SK-N-SH (cell line): ENCODE data around the gene GRPEL2. TPM values are rescaled to one million over a fixed set of nuclear protein-coding genes. Genes with fewer than 3 reads are reported as not detected.

Source experiments
- CTCF ChIA-PET: fragments of 300-600, 350-600 bp; formaldehyde crosslinking; extraction: SDS; loops from one replicate; lab custom pipeline; 2021; lab: Yijun Ruan, JAX
- POLR2A ChIA-PET: fragments of 350-600 bp; sonication (Branson Sonifier 250); formaldehyde crosslinking; extraction: SDS; loops from one replicate; lab custom pipeline; 2020; ENCODE audit warnings: antibody characterized with exemption, inconsistent platforms; lab: Yijun Ruan, JAX
- DNase-seq: peaks from one replicate; pipeline ENCODE4 v3.0.0; 2012
- H2AFZ ChIP-seq: fragments of 200-600 bp; sonication (generic); 2 replicates; pipeline ENCODE4 v1.8.1; 2016; ENCODE audit warnings: antibody characterized with exemption, mild to moderate bottlenecking, low read depth
- H3F3A ChIP-seq: fragments of 200-600 bp; sonication (generic); replicated peaks from 2 replicates; pipeline ENCODE3; 2016; ENCODE audit warnings: antibody characterized with exemption, mild to moderate bottlenecking; ENCODE audit not compliant: insufficient read depth
- H3K27ac ChIP-seq, 2 experiments: fragments of 200-500 bp in 1 of 2; fragments of 200-600 bp in 1 of 2; sonication (Bioruptor generic) in 1 of 2; sonication (generic), shearing (Covaris generic) in 1 of 2; 2 replicates each; pipeline versions ENCODE4 v1.5.1 to v1.6.1; 2014 to 2016; ENCODE audit warnings: low read depth in 2 of 2, inconsistent platforms in 1 of 2, low read length in 1 of 2, mild to moderate bottlenecking in 1 of 2, mixed read lengths in 1 of 2
- H3K27me3 ChIP-seq: fragments of 200-600 bp; sonication (generic), shearing (Covaris generic); 2 replicates; pipeline ENCODE4 v1.6.1; 2016; ENCODE audit warnings: mixed run types; ENCODE audit not compliant: insufficient read depth
- H3K36me3 ChIP-seq, 2 experiments: fragments of 200-500 bp in 1 of 2; fragments of 200-600 bp in 1 of 2; sonication (Bioruptor generic) in 1 of 2; sonication (generic) in 1 of 2; replicated peaks in 1 of 2; 2 replicates each; pipeline versions ENCODE3 to v1.5.1; 2014 to 2016; ENCODE audit warnings: low read length in 1 of 2, mild to moderate bottlenecking in 1 of 2; ENCODE audit not compliant: insufficient read depth in 2 of 2, control insufficient read depth in 1 of 2
- H3K4me1 ChIP-seq, 2 experiments: fragments of 200-500 bp in 1 of 2; fragments of 200-600 bp in 1 of 2; sonication (Bioruptor generic) in 1 of 2; sonication (generic), shearing (Covaris generic) in 1 of 2; 2 replicates each; pipeline versions ENCODE4 v1.5.1 to v1.6.1; 2014 to 2016; ENCODE audit warnings: low read depth in 1 of 2, low read length in 1 of 2, mixed run types in 1 of 2; ENCODE audit not compliant: insufficient read depth in 2 of 2, control insufficient read depth in 1 of 2
- H3K4me2 ChIP-seq: fragments of 200-600 bp; sonication (generic), shearing (Covaris generic); 2 replicates; pipeline ENCODE4 v1.6.1; 2017; ENCODE audit warnings: mixed run types
- H3K4me3 ChIP-seq, 2 experiments: fragments of 200-500 bp in 1 of 2; fragments of 200-600 bp in 1 of 2; sonication (Bioruptor generic) in 1 of 2; sonication (generic), shearing (Covaris generic) in 1 of 2; 2 replicates each; pipeline versions ENCODE4 v1.5.1 to v1.8.1; 2014 to 2016; ENCODE audit warnings: low read depth in 2 of 2, inconsistent platforms in 1 of 2, low read length in 1 of 2, mild to moderate bottlenecking in 1 of 2, mixed read lengths in 1 of 2, moderate library complexity in 1 of 2
- H3K79me2 ChIP-seq: fragments of 200-600 bp; sonication (generic); 2 replicates; pipeline ENCODE4 v1.8.1; 2017; ENCODE audit warnings: mild to moderate bottlenecking; ENCODE audit not compliant: insufficient read depth
- H3K9ac ChIP-seq: fragments of 200-600 bp; sonication (generic); 2 replicates; pipeline ENCODE4 v1.6.1; 2017; ENCODE audit warnings: mixed run types
- H3K9me2 ChIP-seq: fragments of 200-600 bp; sonication (generic); 2 replicates; pipeline ENCODE4 v1.6.1; 2017; ENCODE audit warnings: mixed run types
- H3K9me3 ChIP-seq: fragments of 200-600 bp; sonication (generic); 2 replicates; pipeline ENCODE4 v1.6.1; 2017; ENCODE audit warnings: mixed run types, mild to moderate bottlenecking, moderate library complexity
- H4K20me1 ChIP-seq: fragments of 200-600 bp; sonication (generic); 2 replicates; pipeline ENCODE4 v1.6.1; 2017; ENCODE audit warnings: mild to moderate bottlenecking, mixed run types; ENCODE audit not compliant: insufficient read depth
- ELF1 ChIP-seq: IDR thresholded peaks from 2 replicates; pipeline ENCODE4 v1.4.0; 2012
- EP300 ChIP-seq, 2 experiments: IDR thresholded peaks; 2 replicates each; pipeline versions ENCODE4 v1.4.0 to v1.6.1; 2012; ENCODE audit warnings: borderline replicate concordance in 1 of 2, low read depth in 1 of 2, low read length in 1 of 2
- FOSL2 ChIP-seq: IDR thresholded peaks from 2 replicates; pipeline ENCODE4 v1.4.0; 2012; ENCODE audit warnings: low read depth, mild to moderate bottlenecking, moderate library complexity, borderline replicate concordance
- FOXM1 ChIP-seq: IDR thresholded peaks from 2 replicates; pipeline ENCODE4 v1.4.0; 2012; ENCODE audit warnings: low read depth, mild to moderate bottlenecking
- JUND ChIP-seq: IDR thresholded peaks from 2 replicates; pipeline ENCODE4 v1.4.0; 2012
- MEF2A ChIP-seq: IDR thresholded peaks from 2 replicates; pipeline ENCODE4 v1.4.0; 2012; ENCODE audit warnings: low read depth, borderline replicate concordance
- NFIC ChIP-seq: IDR thresholded peaks from 2 replicates; pipeline ENCODE4 v1.4.0; 2012; ENCODE audit warnings: borderline replicate concordance
- NRF1 ChIP-seq: IDR thresholded peaks from 2 replicates; pipeline ENCODE4 v1.6.1; 2012; ENCODE audit warnings: low read depth, mild to moderate bottlenecking, low read length
- POLR2AphosphoS5 ChIP-seq: IDR thresholded peaks from 2 replicates; pipeline ENCODE4 v1.6.1; 2012; ENCODE audit warnings: low read depth, low read length
- RAD21 ChIP-seq: IDR thresholded peaks from 2 replicates; pipeline ENCODE4 v1.6.1; 2012; ENCODE audit warnings: mild to moderate bottlenecking, low read length
- SIN3A ChIP-seq: IDR thresholded peaks from 2 replicates; pipeline ENCODE4 v1.6.1; 2012; ENCODE audit warnings: low read depth, mild to moderate bottlenecking, low read length, moderate library complexity, borderline replicate concordance
- SMC3 ChIP-seq: IDR thresholded peaks from 2 replicates; pipeline ENCODE4 v1.6.1; 2012; ENCODE audit warnings: low read depth, low read length, improper control_type of control experiment
- WGBS: methylation state at CpG from one replicate; pipeline ENCODE4 v1.1.6; 2017; ENCODE audit warnings: low lambda C conversion rate; 5-methylcytosine and 5-hydroxymethylcytosine counted together
- polyA plus RNA-seq, 3 experiments: library from polyadenylated mRNA; depleted of rRNA; stranded (reverse); fragments of >200 nt; gene quantifications; 2 replicates each; pipeline ENCODE4 v1.2.3, GENCODE V29; 2012
- TF ChIP-seq, protein P1 (sequence below): IDR thresholded peaks from 2 replicates; pipeline ENCODE4; 2012
- TF ChIP-seq, protein P2 (sequence below): fragments of 200-600 bp; sonication (generic); IDR thresholded peaks from 2 replicates; pipeline ENCODE4 v1.6.1; 2017; ENCODE audit warnings: antibody characterized with exemption, mild to moderate bottlenecking, moderate library complexity
- TF ChIP-seq, protein P3 (sequence below): IDR thresholded peaks from 2 replicates; pipeline ENCODE4 v1.6.1; 2012; ENCODE audit warnings: mild to moderate bottlenecking, low read depth, low read length, moderate library complexity
- TF ChIP-seq, protein P4 (sequence below): IDR thresholded peaks from 2 replicates; pipeline ENCODE4 v1.4.0; 2012; ENCODE audit warnings: low read depth

The GRPEL2 gene
- polyA plus RNA-seq, 1 of the 3 experiments (the other 2 are of a cell fraction), result 4.6 TPM

DNA sequence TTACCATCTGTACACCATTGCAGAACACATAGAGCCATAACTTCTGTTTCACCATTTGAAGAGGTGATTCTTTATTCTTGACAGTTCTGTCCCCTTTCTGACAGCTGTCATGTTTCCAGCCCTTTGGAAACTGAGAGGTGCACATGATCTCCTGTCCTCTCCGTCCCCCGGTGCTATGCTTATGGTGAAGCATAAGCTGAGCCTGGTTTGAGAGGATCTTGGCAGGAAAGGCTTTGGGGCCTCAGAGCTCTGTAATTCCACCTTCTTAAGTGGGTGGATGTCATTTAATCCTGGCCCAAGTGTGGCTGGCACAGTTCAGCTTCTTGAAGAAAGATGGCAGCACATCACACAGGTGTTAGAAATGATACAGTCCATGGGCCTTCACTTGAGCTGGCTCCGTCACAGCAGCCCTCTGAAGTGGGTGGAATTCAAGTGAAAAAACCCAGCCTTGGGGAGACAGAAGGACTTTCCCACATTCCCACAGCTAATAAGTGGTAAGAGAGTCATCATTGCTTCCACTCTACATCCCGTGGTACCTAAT, 30.7 kb upstream of the GRPEL2 start:
- no peaks in the 10 kb centered on the region for H4K20me1 ChIP-seq
- no peak for DNase-seq
- no peaks in the 10 kb centered on the region for H3F3A ChIP-seq
- H3K4me1 ChIP-seq, result peaks cover 0 to 5% of the 10 kb centered on the region in 2 experiments; a peak in 1 of 4 replicates
- H3K9ac ChIP-seq, result no peak overlapping the region
- H3K27ac ChIP-seq, result no peak overlapping the region
- no peak overlapping the region for H3K4me2 ChIP-seq
- WGBS, result 94% methylated on average over 4 of the region's 4 CpGs
- no peaks in the 10 kb centered on the region for H3K27me3 ChIP-seq
- no peaks in the 10 kb centered on the region for H3K9me3 ChIP-seq
- H3K79me2 ChIP-seq, result no peaks in the 10 kb centered on the region
- H2AFZ ChIP-seq, result no peak overlapping the region
- TF ChIP-seq SMC3 (no peak), JUND (no peak), NFIC (no peak), FOXM1 (no peak), RAD21 (no peak), POLR2AphosphoS5 (no peak)
- TF ChIP-seq, protein P1, sequence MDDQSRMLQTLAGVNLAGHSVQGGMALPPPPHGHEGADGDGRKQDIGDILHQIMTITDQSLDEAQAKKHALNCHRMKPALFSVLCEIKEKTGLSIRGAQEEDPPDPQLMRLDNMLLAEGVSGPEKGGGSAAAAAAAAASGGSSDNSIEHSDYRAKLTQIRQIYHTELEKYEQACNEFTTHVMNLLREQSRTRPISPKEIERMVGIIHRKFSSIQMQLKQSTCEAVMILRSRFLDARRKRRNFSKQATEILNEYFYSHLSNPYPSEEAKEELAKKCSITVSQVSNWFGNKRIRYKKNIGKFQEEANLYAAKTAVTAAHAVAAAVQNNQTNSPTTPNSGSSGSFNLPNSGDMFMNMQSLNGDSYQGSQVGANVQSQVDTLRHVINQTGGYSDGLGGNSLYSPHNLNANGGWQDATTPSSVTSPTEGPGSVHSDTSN, result no peak
- TF ChIP-seq, protein P2, sequence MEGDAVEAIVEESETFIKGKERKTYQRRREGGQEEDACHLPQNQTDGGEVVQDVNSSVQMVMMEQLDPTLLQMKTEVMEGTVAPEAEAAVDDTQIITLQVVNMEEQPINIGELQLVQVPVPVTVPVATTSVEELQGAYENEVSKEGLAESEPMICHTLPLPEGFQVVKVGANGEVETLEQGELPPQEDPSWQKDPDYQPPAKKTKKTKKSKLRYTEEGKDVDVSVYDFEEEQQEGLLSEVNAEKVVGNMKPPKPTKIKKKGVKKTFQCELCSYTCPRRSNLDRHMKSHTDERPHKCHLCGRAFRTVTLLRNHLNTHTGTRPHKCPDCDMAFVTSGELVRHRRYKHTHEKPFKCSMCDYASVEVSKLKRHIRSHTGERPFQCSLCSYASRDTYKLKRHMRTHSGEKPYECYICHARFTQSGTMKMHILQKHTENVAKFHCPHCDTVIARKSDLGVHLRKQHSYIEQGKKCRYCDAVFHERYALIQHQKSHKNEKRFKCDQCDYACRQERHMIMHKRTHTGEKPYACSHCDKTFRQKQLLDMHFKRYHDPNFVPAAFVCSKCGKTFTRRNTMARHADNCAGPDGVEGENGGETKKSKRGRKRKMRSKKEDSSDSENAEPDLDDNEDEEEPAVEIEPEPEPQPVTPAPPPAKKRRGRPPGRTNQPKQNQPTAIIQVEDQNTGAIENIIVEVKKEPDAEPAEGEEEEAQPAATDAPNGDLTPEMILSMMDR, result no peak
- TF ChIP-seq, all 33 proteins: peak for 0
- CTCF ChIA-PET, result interaction anchor here (0.9 to 9.4 kb wide), 10 partner anchors 27 to 272 kb away, joined by 3 to 120 read pairs (median 4); partner anchors contain the start of gene GRPEL2
- H3K4me3 ChIP-seq, result no peak overlapping the region
- no peaks in the 10 kb centered on the region for H3K9me2 ChIP-seq
- H3K36me3 ChIP-seq, result peaks cover 0 to 5% of the 10 kb centered on the region in 2 experiments
- POLR2A ChIA-PET, result interaction anchor here (1.0 kb wide), 1 partner anchor 31 kb away, joined by 3 read pairs; the partner anchor contains the start of gene GRPEL2

DNA sequence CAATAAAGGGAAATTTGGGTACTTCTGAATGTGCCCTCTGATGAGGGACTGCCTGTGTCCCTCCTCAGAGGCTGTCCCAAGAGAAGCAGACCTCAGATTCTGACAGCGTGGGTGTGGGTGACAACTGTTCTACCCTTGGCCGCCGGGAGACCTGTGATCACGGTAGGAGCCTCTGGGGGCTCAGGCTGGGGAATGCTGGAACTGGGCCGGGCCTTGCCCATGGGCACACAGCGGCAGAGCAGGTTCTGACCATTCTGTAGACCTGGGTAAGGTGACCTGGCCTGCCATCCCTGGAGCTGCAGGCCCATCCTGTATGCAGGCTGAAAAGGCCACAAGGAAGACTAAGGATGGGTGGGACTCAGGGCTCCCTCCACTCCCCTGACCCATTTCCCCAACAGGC, 29.5 kb upstream of the GRPEL2 start:
- H3K27me3 ChIP-seq, result no peaks in the 10 kb centered on the region
- H3K9ac ChIP-seq, result no peak overlapping the region
- no peaks in the 10 kb centered on the region for H3K9me3 ChIP-seq
- H3K27ac ChIP-seq, result no peak overlapping the region
- POLR2A ChIA-PET, result no interaction called here
- H3K4me1 ChIP-seq, result peaks cover 4 to 14% of the 10 kb centered on the region in 2 experiments
- WGBS, result 77% methylated on average over 6 of the region's 6 CpGs
- DNase-seq, result no peak
- H3K9me2 ChIP-seq, result no peaks in the 10 kb centered on the region
- no peaks in the 10 kb centered on the region for H4K20me1 ChIP-seq
- H3F3A ChIP-seq, result peaks cover 3% of the 10 kb centered on the region
- H3K4me3 ChIP-seq, result no peak overlapping the region
- no peaks in the 10 kb centered on the region for H3K36me3 ChIP-seq
- no peak overlapping the region for H2AFZ ChIP-seq
- no peak overlapping the region for H3K4me2 ChIP-seq
- CTCF ChIA-PET, result interaction anchor here (1.4 to 9.4 kb wide), 6 partner anchors 30 to 271 kb away, joined by 3 to 120 read pairs (median 28); partner anchors contain the start of gene GRPEL2
- no peaks in the 10 kb centered on the region for H3K79me2 ChIP-seq
- TF ChIP-seq NRF1, result no peak
- TF ChIP-seq, protein P2, result no peak
- TF ChIP-seq POLR2AphosphoS5, result no peak
- no peak for TF ChIP-seq SIN3A
- TF ChIP-seq ELF1, result no peak
- no peak for TF ChIP-seq EP300 (IDR thresholded peaks at IDR 0.05; ENCODE audit: borderline replicate concordance in 1 of 2, low read depth in 1 of 2, low read length in 1 of 2)
- TF ChIP-seq, protein P1, result no peak
- no peak for TF ChIP-seq FOSL2
- TF ChIP-seq, protein P3, sequence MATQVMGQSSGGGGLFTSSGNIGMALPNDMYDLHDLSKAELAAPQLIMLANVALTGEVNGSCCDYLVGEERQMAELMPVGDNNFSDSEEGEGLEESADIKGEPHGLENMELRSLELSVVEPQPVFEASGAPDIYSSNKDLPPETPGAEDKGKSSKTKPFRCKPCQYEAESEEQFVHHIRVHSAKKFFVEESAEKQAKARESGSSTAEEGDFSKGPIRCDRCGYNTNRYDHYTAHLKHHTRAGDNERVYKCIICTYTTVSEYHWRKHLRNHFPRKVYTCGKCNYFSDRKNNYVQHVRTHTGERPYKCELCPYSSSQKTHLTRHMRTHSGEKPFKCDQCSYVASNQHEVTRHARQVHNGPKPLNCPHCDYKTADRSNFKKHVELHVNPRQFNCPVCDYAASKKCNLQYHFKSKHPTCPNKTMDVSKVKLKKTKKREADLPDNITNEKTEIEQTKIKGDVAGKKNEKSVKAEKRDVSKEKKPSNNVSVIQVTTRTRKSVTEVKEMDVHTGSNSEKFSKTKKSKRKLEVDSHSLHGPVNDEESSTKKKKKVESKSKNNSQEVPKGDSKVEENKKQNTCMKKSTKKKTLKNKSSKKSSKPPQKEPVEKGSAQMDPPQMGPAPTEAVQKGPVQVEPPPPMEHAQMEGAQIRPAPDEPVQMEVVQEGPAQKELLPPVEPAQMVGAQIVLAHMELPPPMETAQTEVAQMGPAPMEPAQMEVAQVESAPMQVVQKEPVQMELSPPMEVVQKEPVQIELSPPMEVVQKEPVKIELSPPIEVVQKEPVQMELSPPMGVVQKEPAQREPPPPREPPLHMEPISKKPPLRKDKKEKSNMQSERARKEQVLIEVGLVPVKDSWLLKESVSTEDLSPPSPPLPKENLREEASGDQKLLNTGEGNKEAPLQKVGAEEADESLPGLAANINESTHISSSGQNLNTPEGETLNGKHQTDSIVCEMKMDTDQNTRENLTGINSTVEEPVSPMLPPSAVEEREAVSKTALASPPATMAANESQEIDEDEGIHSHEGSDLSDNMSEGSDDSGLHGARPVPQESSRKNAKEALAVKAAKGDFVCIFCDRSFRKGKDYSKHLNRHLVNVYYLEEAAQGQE, result no peak
- TF ChIP-seq, protein P4, sequence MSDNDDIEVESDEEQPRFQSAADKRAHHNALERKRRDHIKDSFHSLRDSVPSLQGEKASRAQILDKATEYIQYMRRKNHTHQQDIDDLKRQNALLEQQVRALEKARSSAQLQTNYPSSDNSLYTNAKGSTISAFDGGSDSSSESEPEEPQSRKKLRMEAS, result no peak
- TF ChIP-seq SMC3, result no peak
- no peak for TF ChIP-seq RAD21
- TF ChIP-seq MEF2A, result no peak
